Activated CD4-positive, alpha-beta T cell treated with anti-CD3 and anti-CD28 coated beads, Interleukin-2, Interleukin-6, amounts not matched to agents 100 ng/mL and 50 ng/mL, durations not matched to agents 16 hours and 8 hours (primary cell): ENCODE results near the gene NOS1AP.

Experiments used
- DNase-seq: peaks from one replicate; pipeline ENCODE4 v3.0.0-alpha.2; 2020

The NOS1AP gene

DNA sequence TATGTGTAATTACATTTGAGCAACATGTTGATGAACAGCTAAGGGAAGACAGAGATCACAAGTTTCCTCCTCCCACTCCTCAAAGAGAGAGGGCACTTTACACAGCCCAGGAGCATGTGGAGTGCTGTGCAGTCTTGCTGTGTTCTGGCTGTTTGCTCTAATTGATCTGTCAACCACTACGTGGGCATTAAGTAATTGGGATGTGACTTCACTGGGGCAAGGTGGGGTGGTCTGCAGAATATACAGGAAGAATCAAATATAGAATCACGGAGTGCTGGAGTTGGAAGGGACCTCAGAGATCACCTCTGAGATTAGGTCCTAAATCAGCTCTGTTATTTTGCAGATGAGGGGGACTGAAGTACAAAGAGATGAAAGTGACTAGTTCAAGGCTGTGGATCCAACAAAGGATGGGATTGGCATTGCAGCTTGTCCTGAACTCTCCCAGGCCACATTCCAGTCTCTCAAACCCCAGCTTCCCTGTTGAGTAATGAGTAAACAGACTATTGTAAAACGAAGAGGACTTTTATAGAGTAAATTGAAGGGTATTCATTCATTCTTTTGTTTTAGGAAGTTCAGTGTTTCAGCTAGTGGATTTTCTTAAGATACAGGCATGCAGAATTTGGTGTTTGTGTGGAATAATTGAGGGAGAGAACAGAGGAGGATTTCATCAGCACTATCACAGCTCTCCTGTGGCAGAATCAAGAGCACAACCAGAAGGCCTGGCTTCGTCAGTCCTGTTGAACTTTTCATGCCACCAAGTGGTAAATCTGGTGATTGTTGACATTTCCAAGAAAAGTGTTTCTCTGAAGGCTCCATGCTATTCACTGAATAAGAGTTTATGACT is 22.4 kb downstream of the NOS1AP start:
- no peak for DNase-seq

DNA sequence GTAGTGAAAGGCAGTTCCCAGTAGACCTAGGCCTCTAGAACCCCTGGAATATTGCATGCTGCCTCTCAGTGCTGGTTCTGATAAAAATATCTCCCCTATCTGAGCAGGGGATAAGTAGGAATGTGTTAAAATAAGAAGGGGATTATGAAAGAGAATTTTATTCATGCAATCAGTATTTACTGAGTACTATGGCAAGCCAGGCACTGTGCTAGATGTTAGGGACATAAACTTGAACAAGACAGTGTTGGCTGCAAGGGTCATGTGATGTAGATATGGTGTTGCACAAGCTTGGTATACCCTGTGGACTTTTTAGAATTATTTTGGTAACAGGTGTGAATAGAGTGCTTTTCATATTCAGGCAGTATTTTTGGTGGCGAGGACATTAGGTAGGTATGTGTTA is 23.6 kb downstream of the NOS1AP start:
- DNase-seq: no peak

DNA sequence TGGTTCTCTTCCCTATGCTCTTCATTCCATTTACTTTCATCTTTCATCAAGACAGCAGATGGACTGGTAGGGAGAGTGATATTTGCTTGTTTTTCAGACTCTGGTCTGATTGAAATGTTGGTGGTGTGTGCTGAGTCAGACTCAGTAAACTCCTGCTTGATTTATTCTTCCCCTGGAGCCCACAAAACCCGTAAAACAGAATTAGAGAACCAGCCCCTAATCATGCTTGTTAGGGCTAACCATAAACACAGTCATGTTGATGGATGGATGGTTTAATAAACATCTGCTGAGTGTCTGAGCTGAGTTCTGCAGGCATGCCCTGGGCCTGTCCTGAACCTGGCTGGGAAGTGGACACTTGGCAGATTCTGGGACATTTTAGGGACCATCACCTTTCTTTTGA is 24.8 kb downstream of the NOS1AP start:
- no peak for DNase-seq

DNA sequence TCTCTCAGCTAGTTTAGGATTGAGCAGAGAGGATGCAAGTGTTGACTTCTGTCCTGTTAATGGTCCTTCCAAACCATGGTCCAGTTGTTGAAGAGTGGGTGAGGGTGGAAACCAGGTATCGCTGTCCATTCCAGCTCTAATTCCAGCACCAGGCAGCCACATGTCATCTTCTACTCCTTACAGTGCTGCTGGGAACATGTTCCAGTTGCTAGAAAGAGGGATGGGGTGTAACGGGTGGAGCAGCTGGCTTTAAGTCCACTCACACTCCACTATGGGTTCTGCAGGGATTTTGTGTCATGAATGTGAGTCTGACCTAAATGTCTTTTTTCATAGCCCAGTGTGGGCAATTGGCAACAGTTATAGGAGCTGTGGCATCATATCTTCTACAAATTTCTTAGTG is 25.2 kb downstream of the NOS1AP start:
- DNase-seq: no peak

DNA sequence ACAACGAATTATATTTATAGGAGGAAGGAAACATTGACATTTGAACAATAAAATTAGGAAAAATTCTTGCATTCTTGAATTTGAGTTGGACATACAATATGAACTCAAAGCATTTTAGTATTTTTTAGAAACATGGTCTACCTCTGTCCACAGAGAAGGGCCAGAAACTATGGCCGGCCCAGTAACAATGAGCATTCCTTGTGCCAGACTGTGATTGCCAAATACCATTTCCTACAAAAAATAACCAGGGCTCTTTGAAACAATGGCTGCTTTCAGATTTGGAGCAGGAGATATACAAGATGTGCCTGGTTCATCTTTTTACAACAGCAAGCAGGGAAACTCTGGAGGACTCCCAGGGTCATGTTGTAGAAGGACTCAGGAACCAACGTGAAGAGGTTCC is 38.4 kb downstream of the NOS1AP start:
- no peak for DNase-seq

DNA sequence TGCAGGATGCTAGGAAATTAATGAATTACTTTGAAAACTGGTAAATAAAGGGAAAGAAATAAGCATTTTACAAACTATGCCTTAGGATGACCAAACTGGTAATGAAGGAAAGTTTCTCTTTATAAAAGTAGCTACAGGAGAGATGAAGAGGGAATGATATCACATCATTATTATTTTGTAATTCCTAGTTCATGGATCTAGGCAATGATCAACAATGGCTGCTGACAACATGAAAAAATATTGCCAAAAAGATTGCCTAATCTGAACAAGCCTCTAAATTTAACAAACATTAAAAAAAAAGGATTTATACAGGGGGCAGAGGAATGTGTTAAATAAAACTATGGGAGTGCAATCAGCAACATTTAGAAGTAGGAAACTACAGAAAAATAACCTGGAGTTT is 38.9 kb downstream of the NOS1AP start:
- DNase-seq: no peak

DNA sequence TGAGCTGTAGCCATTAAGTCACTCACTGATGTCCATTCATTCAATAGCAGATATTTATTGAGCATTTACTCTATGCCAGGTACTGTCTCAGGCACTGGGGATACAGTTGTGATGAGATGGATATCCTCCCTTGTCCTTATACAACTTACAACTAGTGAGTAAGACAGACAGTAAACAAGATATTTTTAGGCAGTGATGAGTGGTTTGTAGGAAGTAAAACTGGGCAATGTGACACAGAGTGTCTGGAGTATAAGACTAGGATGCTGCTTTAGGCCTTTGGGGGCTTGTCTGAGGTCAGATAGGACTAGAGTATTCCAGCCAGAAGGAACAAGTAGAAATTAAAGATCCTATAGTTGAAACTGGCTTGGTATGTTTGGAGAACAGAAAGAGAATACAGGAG is 41.4 kb downstream of the NOS1AP start:
- no peak for DNase-seq

DNA sequence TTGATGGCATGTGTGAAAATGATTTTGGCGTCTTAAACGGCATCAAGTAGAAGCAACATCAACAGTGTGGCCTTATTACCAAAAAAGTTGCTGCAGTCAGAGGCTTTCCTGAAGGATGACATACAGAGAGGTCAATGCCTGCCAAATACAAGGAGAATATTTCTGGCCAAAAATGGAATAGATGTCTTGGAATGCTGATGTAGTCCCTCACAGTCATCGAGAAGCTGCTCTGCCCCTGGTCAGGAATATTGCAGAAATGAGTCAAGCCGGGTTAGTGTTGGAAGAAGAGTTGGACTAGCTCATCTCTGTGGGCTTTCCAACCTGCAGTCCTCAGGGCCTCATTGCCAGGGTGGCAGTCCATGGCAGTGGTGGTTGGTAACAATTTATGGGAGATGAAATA is 42.1 kb downstream of the NOS1AP start:
- DNase-seq: no peak

DNA sequence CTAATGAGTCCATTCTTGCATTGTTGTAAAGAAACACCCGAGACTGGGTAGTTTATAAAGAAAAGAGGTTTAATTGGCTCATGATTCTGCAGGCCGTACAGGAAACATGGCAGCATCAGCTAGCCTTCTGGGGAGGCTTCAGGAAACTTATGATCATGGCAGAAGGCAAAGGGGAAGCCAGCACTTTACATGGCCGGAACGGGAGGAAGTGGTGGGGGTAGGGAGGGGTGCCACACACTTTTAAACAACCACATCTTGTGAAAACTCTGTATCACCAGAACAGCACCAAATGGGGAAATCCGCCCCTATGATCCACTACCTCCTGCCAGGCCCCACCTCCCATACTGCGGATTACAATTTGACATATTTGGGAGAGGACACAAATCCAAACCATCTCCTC is 43.9 kb downstream of the NOS1AP start:
- no peak for DNase-seq

DNA sequence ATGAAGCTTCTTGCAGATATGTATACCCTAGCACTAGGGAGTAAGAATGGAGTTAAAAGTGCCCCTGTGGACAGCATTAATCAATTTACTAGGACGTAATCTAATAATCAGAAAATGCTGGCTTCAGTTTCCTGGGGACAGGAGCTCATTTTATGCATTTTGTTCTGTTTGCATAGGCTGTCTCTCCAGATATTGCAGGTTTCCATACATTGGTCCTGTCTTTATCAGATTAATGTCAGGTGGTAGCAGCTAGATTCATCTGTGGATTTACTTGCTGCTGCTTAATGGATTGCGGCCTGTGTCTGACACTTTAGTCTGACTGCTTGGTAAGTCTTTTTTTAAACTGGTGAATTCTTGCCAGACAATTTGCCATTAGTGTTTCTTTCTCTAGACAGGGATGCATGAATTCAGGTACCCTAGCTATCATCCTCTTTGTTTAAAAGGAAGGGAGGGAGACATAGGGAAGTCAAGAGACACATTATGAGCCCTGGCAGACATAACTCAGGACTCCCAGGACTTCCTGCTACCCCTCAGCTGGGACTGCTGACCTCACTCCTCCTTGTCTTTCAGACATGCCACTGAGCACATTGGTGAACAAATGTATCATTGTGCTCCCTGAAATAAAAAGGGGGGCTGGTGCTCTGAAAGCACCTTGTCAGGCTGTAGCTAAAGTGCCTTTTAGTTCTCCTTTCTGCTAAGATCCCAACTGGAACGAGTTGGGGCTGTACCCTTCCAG is 47.7 kb downstream of the NOS1AP start:
- no peak for DNase-seq

DNA sequence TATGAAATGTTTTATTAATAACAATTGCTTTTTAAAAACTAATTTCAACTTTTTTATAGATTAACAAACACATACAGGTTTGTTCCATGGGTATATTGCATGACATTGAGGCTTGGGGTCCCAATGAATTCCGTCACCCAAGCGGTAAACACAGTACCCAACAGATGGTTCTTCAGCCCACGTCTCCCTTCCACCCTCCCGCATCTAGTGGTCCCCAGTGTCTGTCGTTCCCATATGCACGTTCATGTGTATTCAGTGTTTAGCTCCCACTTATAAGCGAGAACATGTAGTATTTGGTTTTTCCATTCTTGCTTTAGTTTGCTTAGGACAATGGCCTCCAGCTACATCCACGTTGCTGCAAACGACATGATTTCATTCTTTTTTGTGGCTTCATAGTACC is 48.6 kb downstream of the NOS1AP start:
- no peak for DNase-seq

DNA sequence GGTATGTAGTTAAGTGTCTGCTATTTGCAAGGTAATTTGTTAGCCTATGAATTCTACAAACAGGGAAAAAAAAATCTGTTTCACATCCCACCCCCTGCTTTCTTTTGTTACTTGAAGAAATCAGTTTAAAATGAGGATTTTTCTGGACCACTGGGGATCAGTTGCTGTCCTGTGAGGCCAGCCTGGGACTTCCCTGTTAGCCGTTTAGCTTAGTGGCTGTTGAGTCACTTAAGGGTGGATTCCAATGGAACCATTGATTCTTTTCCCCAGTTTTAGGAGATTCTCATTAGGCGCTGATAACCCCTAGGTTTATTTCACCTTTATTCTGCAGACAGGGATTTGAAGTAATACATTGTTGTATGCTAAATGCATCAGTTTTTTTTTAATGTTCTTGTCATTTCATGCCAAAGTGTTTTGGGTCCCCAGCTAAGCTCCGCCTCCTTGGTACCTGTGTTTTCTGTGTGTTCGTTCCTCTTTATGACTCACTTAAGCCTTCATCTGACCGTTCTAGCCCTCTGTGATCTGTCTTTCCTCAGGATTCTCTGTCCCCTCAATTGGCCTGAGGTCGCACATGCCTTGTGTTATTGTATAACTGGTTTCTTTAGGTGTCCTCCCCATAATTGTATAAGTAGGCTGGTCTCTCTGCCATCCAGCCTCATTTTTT is 59.3 kb downstream of the NOS1AP start:
- no peak for DNase-seq

DNA sequence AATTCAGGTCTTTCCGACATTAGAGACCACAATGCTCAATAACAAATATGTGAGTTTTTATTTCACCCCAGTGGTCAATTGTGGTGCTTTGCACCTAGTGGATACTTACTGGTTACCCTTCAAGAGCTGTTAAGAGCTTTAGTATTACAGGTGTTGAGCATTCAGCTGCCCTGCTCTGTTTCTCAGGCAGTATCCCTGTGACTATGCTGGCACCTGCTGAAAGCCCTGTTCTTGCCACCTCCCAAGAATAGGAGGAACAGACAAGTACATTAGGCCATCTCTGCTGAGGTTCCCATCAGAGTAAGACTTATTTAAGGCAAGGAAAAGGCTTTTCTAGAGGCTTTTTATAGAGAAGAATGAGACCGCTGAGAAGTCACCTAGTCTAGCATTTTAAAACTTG is 60.8 kb downstream of the NOS1AP start:
- DNase-seq: no peak

DNA sequence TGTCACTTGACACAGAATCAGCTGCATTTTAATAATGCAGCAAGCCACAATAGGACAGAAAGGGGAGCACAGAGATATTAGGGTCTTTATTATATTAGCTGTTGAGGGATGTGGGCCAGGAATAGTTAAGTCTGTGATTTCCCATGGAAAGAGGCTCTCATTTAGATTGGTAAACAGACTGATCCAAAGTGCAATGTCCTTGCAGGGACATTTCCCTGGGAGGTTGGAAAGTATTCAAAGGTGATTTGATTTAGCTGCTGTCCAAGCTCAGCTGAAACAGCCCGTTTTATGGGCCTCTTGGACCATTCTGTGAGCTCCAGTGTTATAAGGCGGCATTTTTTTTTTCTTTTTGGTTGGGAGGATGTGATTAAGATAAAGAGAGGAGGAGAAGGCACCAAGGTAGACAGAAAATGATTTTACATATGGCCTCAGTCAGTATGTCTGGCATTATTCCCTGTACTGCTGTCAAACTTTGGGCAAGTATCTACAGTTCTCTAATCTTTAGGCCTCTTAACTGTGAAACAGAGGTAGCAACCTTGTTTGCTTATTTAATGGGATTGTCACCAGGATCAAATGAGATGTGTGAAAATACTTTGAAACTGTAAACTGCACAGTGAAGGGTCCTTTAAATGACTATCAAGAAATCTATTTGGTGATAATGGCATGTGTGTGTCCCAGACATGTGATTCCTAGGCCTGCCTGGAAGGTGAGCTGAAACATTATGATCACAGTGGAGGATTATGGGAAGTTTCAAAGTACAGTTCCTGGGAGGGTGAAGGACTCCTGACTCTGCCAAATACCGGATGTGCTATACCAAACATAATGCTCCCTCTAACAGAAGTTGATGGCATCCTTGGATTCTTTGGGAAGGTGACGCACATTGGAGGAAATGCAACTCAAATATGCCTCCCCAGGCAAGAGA is 62.2 kb downstream of the NOS1AP start:
- DNase-seq: no peak

DNA sequence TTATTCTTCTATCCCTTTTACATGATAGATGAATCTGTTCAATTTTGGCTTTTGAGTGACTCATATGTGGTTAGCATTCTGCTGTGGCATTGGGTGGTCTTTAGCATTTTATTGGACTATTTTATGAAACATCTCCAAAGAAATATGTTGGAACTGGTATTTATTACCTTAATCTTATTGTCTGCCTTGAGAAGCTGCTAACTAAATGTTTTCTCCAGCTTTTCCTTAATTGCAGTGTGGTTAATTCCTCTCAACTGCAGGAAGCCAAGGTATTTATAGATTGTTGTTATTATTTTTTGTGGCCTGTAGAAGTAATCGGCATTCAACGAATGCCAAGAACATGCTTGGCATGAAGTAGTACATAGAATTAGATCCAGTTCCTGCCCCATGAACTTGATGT is 64.1 kb downstream of the NOS1AP start:
- no peak for DNase-seq

DNA sequence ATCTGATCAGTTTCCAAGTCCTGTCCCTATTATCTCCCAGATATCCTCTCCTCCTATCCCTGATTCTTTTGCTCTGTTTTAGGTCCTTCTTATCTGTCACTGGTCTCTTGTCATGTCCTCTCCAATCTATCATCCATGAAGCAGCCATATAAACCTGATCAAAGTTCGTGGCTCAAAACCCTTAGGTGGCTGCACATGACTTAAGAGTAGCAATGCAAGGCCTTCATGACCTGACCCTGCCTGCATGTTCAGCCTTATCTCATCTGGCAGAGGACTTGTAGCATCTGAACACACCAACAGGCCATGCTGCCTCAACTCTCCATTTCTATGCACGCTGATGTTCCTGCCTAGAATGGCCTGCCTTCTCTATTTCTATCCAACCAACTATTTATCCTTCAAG is 65.2 kb downstream of the NOS1AP start:
- DNase-seq: no peak

DNA sequence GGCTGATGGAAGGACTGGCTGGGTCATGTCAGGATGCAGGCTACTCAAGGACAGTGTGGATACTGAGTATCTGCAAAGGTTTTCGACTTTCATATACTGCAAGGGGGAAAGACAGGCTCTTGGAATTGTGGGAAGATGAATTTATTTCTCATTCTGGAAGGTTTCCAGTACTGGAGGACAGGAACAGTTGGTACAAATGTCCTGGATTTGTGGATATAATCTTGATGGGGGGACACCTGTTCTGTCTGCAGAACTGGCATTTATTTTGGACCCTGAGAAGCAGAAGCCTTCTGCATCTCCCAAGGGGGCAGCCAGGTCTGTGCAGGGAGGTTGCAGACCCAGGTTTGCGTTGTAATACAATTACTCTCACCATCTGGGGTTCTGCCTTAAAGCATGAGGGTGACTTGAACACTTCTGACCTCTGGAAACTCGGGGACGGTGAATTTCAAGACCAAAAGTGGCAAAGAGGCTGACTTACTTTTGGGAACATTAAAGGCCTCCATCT is 65.8 kb downstream of the NOS1AP start:
- no peak for DNase-seq

DNA sequence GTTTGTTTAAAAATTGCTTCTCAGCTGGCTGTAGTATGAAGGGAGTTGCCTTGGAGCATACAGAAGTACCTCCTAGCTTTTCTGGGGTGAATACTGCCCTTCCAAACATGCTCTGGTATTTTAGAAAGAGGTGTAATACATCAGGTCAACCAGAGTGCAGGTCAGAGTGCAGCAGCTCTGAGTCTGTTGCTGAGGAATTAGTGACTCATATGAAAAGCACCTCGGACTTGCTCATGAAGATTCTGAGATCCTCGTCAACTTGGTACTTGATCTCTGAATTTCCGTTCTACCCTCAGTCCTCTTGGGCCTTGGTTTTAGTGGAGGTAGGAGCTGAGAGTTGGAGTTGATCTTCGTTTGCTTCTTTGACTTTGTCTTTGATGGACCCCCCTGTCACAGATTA is 67.3 kb downstream of the NOS1AP start:
- no peak for DNase-seq

DNA sequence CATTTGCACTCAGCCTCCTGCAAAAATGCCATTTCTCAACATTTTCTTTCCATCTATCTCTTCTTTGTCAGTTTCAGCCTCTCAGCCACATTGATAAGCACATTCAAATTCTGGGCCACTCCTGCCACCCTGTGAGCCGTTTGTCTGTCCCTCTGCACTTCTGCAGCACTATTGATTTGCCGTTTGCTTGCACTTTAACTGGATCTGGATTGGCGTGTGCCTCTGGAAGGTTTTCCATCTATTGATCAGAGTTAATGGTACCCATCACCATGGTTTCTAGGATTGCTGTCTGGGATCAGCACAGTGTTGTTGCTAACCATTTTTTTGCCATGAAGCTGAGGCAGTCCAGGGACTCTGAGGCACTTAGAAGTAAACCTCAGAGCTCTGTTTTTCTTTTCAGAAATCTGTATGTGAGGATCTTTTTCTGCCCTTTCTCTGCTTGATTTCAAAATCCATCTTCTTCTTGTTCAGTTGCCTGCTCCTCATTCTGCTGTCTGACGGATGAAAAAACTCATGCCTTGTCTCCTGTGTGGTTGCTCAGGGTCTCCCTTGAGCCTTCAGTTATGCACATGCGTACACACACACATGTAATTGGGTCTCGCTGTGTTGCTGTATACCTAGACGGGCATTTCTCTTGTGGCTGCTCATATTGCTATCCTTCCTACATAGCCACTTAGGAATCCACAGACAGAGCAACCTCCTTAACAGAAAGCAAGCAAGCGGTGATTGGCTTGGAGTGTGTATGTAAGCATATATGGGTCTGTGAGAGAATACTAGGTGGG is 67.9 kb downstream of the NOS1AP start:
- no peak for DNase-seq

DNA sequence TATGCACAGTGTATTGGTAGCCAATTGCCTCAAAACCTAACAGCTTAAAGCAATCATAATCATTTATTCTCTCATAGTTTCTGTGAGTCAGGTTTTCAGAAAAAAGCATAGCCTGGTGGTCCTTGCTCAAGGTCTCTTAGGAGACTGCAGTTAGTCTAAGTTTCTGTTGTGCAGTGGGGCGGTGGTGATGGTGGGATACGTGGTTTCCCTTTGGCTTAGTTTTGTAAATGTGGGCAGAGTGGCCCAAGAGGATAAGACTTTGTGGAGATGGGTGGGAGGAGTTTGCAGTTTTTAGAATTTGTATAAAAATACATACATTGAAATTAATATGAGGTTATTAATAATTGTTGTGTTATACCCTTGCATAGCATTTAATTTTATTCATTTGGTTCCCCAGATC is 68.6 kb downstream of the NOS1AP start:
- no peak for DNase-seq

DNA sequence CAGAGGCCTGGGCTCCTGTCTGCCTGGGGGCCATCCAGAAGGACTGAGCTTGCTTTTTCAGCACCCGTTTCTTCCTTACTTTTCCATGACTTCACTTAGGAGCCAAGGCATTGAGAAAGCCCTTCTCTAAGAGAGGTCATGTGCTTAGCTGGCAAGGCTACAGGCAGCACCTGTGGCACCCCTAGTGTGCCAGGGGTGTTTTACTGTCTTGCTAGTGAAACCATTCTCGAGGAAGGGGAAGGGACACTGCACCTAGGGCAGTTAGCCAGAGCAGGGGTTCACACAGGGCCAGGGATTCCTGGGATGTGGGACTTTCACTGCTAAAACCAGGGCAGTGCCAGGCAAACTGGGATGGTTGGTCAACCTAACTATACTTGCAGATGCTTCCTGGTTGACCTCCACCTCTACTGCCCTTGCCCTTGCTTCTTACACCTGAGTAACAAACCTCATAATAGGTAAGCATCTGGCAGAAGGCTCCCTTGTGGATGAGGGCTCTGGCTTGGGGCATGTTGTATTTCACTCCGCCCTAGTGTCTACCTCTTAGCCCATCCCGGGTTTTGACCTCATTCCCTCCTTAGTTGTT is 69.2 kb downstream of the NOS1AP start:
- no peak for DNase-seq

DNA sequence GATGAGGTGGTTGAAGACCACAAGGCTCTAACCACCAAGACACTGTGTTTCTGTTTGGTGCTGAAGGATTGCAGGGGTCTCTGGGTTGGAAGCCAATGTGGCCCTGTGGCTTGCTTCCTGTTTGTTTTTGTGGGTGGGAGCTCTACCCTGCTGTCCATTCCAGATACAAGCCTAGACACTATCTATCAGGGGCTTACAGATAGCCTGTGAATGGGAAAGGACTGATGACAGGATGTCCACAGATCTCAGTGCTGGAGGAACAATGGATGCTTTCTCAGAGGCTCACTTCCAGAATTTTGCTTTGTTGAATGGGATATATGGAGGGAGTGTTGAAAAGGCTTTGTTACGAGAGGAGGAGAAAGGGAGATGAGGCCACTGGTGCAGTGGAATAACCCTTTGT is 69.7 kb downstream of the NOS1AP start:
- no peak for DNase-seq
